Stimulated activated CD8-positive, alpha-beta memory T cell treated with anti-CD3 and anti-CD28 coated beads, Interleukin-15, amount 100 ng/mL, for 4 hours (primary cell): ENCODE results near the gene CAMK2D.
A peak's percentile ranks its signal among the peaks of the same experiment; 100 is the strongest.

ENCODE experiments used
- DNase-seq, 2 donors: peaks; one replicate each; pipeline ENCODE4 v3.0.0-alpha.2; 2020; ENCODE audit warnings: low read depth in 2 of 2

The CAMK2D gene

DNA sequence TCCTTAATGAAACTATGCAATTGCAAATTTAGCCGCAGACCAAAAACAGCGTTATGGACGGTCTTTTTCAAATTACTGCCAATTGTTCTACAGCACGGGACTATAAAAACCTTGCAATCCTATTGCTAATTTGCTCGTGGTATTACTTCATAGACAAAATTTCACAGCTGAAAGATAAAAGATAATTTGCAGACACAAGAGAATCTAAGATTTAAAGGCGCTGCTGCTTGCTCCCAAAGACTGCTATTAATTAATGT, 1.4 kb upstream of the CAMK2D start:
- DNase-seq: no peak

DNA sequence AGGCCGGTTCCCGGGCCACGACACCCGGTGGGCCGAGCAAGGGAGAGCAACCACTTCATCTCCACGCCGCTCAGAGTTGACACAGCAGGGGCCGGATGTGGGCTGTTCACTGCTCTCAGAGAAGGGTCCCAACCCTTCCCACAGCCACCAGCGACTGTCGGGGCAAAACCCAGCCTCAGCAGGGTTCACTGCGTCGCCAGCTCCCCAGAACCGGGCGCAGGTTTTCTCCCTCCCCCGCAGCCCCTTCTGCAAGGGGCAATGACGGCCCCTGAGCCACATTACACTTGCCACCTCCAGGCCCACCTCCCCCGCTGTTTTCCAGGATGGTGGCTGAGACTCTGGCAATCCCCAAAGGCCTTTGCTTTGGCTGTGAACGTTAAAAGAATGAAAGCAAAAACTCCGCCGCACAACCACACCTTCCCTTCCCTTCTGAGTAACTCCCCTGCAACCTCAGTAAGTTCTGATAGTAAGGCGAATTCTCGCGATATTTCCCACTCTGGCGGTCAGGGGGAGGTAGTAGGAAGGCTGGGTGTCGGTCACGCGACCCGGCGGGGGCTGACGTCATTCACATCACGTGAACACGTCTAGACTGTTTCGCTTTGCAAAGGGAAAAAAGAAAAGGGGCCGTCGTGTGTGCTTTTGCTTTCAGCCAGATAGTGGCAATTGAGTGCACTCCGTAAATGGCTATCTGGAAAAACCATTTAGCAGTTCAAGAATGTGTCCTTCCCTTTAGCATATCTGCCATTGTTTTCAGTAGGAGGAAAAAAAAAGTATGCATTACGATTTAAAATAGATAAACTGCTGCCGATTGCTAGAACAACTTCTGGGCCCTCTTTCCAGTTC, 869 bp upstream of the CAMK2D start:
- DNase-seq: peak; percentile 93 to 99

DNA sequence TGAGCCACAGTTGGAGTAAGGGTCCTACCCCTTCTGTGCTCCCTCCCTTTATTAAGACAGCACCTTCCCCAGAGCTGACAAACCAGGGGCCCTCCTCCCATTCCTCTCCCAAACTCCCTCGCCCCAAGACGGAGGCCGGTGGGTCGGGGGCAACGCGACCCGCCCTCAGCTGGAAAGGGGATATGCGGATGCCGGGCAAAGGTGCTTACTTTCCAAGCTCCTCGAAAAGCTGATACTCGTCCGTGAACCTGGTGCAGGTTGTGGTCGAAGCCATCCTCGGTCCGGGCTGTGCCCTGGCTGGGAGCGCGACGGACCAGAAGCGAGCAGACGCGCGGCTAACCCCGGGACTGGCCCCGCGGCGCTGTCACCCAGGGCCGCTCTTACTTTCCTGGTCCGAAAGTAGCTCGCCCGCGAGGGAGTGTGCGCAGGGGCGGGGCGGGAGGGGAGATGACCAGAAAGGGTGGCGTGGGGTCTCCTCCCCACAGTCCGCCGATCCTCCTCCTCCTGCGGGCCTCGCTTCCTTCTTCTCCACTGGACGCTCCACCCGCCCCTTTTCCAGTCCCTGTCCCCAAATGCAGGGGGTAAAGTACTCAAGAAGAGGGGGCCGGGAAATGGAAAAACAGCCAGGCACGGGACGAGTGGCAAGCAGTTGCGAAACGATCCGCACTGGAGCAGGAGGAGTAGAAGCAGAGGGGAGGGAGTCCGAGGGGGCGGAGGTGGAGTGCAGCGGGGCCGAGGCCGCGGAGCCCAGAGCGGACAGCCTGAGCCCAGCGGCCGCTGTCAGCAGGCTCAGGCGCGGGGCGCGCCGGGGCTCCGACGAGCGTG, 531 bp downstream of the CAMK2D start:
- peak in 1 of 2 donors; percentile 22 for DNase-seq

DNA sequence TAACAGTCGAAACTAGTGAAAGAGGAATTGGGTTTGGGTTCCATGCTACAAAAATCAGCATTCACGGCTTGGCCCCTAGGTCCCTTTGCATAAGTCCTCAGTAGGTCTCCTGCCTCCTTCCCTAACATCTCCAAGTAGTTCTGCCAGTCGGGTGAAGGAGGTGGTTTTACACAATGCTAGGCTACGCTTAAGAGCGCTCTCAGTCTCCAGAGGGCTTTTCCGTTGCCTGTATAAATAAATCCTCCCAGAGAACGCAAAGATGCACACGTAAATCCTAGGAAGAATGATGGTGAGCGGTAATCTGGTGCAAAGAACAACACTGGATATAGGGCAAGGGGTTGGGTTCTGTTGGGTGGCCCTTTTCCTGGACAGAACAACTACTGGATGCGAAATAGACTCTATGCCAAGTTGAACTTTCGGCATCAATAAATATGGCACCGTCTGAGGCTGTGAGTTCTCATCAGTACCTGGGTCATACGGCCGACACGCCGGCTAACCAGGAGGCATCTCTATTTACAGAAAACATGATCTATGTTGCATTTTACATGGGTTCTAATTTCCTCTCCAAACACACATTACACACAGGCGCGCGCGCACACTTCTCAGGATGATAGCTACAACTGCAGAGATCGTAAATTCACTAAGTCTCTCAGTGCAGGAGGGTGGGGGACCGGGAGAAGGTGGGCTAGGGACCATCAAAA, 1.3 kb downstream of the CAMK2D start:
- peak in 1 of 2 donors; percentile 16 for DNase-seq

DNA sequence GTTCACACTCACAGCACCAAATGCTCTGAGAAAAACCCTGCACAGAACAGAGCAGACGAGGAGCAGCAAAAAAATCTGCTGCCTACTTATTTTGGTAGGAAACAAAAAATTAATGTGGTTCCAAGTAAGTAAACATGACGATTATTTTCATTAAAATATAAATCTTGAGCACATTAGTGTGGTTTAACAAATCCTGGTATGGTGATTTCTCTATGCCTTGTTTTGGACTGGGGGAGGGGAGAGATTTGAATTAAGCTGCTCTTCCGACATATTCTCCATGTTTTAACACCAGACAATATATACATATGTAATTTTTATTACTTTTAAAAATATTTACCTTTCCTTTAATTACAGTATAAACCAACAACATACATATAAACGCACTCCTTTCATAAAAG, 1.8 kb downstream of the CAMK2D start:
- no peak for DNase-seq

DNA sequence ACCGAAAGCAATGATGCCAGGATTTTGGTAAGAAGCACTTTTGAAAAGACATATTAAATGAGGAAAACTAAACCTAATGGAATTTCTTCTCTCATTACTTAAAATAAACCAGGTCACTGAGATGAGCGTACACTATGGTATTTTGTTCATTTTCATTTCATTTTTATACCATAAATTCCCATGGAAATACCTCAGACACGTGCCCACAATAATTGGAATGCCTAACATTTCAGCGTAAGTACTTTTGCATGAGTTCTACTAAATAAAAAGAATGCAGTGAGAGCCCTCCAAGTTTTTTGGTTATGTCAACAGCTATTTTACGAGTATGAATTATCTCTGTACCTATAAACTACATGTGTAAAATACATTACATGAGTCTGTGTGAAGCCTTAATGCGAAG, 3.2 kb downstream of the CAMK2D start:
- DNase-seq: no peak

DNA sequence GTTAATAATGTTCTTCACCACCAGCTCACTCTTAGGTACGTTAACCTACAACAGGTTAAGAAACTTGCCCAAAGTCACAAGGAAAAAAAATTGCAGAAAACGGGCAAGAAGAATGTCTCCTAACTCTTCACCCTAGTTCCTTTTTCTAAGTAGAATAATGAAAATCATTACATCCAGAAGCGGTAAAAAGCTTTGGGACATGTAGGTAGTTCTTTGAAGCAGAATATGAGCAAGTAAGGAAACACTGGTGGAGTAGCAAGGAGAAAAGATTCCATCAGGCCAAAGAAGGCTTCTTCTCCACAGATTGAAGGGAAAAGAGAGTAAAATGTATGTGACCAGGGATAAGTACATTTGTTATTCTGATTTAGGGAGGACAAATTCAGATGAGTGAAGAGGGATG, 4.1 kb downstream of the CAMK2D start:
- no peak for DNase-seq

DNA sequence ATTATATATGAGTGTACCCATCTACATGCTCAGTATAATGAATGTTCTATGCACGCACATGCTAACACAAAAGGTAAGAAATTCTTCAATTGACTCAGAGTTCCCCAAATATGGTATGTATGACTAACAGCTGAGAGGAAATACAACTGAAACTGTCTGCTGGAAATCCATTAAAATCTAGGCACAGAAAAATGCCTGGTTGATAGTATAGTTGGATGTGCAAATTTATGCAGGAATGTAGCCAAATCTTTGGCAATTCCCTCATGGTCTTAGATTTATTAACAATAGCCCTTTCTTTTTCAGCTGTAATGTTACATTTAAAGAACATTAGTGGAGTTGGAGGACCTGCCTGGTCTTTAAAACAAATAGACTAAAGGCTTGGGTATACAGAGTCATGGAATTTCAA, 5.5 kb downstream of the CAMK2D start:
- DNase-seq: no peak

DNA sequence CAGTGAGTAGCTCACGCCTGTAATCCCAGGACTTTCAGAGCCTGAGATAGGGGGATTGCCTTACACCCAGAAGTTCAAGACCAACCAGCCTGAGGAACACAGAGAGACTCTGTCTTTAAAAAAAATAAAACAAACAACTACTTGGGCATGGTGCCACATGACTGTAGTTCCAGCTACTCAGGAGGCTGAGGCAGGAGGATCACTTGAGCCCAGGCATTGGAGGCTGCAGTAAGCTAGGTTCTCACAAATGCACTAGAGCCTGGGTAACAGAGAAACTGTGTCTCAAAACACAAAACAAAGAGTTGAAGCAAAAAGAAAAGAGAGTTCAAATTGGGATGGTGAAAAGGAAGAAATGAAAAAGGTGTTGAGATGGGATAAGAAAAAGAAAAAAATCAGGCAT, 10.8 kb downstream of the CAMK2D start:
- DNase-seq: no peak

DNA sequence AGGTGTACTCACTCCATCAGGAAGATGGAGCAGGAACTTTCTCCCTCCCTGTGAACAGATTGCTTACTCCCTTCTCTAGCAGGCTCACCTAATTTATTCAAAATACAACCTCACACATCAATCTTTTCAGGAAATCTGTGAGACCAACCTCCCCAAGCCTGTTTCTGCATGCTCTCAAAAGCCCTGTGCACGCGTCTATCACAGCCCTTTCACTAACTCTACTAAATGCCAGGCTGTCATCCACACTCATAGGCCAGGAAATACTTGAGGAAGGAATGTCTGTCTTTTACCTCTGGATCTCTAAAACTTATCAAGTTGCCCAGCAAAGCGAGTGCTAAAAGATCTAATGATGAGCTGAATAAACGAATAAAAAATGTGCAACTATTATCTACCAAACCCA, 11.2 kb downstream of the CAMK2D start:
- no peak for DNase-seq

DNA sequence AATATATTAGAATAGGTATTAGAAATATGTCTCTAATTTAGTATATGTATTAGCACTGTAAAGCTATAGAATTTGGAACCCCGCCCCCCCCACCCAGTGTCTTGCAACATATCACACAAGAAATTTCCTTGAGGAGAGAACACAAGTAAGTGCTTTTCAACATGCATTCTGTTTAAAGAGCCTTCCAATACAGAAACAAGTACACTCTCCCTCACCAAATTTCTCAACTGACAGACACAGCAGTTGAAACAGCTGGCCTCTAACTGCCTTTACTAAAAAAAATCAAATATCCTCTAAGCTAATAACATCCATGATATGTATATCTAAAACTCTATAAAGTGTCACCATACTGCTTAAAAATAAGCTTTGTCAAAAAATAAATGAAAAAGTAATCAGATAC, 12.4 kb downstream of the CAMK2D start:
- DNase-seq: no peak

DNA sequence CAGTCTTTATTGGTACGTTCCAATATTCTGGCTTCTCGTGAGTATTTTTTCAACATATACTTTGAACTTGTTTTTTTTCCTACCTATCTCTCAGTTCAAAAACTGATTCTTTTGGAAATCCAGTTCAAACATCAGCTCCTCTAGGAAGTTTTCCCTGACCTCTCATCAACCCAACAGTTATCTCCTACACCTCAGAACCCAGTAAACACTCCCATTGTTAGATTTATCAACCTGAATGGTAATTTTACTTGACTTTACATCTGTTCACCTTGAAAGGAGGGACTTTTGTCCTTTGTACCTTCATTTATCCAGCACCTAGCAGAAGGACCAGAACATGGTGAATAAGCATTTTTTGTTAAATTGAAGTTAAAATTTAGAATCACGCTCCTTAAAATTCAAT, 13.6 kb downstream of the CAMK2D start:
- DNase-seq: no peak

DNA sequence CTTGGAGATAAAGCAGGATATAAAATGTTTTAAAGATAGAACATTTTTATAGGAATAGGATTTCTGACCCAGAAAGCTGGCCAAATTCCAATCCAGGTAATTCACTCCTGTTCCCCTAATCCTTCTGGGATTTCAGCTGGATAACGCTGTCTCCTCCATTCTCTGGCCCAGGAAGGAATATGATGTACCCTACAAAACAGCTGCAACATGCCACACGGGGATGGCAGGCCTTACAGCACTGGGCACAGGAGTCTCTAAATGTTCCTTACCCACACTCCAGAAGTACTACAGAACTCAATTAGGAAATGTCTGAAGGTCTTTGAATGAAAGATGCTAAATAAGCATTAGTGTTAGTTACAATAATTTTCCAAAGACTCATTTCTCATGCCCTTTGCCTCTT, 15.8 kb downstream of the CAMK2D start:
- DNase-seq: no peak

DNA sequence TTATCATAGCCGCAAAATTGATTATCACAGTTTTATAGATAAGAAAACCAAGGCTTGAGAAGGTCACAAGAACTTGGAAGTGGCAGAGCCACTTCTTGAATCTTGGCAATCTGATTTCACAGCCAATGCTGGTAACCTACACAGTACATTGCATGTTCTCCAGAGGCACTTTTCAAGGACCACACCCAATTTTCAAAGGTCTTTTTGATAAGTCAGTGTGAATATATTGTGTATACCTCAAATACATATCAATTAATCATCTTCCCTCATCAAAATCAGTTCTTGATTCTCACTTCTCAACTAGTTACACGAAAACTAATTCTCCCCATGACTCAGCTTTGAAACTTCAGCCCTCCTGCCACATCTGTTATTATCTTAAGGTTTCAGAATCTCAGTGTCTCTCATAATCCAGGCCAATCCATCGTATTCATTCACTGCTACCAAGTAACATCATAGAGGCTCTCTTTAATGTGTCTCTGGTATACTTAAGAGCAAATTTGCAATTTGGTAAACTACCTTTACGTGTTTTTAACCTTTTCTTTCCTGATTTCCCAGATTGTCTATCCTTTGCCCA, 16.8 kb downstream of the CAMK2D start:
- DNase-seq: no peak

DNA sequence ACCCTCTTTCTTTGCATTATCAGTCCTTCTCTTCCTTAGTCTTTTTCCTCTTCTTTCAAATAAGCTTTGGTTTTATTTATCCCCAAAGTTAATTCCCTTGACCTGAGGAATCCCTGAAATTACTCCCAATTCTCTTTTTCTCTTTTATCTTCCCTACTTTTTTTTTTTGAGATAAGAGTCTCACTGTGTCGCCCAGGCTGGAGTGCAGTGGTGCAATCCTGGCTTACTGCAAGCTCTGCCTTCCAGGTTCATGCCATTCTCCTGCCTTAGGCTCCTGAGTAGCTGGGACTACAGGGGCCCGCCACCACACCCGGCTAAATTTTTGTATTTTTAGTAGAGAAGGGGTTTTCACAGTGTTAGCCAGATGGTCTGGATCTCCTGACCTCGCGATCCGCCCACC, 17.8 kb downstream of the CAMK2D start:
- no peak for DNase-seq

DNA sequence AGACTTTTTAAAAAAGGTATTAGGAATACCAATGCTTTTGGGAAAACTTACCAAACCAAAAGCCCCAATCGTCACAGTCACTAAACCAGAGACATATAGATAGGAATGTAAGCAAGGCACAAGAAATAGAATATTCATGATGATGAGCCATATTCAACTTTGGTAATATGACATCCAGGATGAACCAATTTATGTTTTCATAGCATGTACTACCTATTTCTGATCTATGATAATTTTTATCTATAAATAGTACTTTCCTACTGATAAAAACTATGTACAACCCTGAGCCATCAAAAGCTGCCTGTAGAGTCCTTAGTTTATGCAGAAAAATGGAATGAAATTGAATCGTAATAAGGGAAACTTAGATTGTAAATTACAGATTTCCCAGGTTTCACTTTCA, 18.9 kb downstream of the CAMK2D start:
- DNase-seq: no peak

DNA sequence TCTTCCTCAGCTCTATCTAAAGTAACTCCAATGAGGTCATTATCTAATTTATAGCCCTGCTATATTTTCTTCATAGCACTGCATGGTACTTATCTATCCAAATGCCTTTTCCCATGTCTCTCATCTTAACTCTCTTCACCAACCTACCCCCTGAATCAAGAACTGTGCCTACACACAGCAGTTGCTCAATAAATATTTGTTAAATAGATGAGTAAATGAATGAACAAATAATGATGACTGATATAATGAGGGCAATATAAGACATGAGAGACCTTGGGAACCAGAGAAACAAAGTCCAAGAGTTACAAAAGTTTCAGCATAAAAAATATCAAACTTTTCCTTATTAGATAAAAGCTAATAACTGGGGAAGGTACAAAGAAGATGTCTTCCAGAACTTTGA, 19.6 kb downstream of the CAMK2D start:
- no peak for DNase-seq

DNA sequence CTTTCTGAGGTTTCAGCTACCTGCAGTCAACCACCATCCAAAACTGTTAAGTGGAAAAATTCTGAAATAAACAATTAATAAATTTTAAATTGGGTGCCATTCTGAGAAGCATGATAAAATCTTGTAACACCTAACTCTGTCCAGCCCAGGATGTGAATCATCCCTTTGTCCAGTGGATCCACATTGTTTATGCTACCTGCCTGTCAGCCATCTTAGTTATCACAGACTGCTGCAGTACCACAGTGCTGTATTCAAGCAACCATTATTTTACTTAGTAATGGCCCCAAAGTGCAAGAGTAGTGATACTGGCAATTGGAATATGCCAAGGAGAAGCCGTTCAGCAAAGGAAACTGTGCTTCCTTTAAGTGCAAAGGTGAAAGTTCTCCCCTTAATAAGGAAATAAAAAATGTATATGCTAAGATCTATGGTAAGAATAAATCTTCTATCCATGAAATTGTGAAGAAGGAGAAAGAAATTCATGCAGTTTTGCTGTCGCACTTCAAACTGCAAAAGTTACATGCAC, 20.6 kb downstream of the CAMK2D start:
- DNase-seq: no peak

DNA sequence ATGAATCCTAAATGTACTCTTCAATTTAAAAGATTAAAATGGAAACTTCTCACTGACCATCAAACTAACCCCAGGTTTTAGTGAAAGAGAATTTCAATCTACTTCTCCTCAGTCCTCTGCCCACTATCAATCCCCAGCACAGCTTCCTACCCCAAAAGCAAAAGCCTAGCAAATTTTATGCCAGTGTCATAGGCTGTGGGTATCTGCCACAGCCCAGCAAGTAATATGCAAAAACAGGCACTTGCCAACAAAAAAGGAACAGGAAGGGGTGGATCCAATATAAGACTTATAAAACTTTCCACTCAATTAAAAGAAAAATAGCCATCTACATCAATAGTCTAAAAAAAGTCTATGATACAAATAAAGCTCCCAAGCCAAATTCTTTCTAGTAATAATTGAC, 22.3 kb downstream of the CAMK2D start:
- no peak for DNase-seq

DNA sequence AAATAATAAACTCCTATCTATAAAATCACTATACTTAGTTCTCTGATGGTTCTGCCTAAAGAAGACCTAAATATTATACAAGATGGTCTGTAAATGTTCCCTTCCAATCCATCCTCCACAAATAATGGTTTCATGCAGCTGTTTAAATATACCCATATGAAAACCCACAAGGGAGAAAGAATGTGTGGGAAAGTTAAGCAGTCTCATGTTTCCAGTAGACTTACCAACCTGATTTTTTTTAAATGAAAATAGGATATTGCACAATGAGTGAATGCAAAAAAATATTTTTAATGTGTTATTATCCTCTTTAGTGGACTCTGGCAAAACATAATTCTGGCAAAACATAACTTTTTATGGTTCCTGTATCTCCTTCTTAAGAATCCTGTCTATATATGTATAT, 23.3 kb downstream of the CAMK2D start:
- no peak for DNase-seq

DNA sequence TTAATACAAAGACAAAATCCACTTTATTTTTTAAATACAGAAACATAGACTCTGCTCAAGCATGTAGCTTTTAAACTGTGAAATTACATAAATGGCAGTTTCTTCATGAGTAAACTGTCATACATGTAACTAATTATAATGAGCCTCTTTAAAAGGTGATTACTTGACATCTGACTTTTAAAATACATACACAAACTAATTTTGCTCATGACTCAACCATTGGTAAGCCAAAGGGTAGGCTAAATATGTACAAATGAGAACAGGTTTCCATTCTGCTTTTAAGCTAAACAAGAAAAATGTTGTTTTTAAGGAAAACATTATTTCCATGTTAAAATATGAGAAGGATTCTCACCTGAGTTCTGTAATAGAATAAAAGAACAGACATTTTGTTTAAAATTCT, 27.9 kb downstream of the CAMK2D start:
- no peak for DNase-seq

DNA sequence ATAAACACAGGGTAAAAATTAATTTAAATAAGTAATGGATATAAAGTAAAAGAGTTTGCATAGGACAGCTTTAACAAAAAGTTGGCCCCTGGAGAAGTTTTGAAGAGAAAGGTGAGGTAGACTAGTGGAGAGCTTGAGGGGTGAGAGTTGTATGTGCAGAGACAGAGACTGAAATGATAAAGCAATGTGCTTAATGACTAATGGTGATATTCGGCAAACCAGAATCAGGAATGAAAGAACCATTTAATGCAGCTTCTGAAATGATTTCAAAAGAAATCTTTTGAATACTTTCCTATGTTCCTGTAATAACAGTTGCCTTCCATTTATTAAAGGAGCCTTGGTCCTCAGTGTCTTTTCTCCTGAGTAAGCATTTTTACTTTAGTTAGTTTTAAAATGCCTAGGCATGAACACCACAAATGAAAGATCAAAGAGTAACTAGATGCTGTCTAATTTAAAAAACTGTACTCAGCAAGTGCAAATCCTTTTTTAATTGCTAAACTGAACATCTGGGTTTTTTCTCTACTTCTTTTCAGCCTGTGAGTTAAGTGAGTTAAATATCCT, 28.5 kb downstream of the CAMK2D start:
- DNase-seq: no peak
